WI38 (cell line): ENCODE measurements around the gene WDR53.
"Not testable (repeated sequence)": the region's sequence is repeated elsewhere in the genome, so short reads cannot be mapped to it uniquely, and the experiment has no call there.

Experiments used
- H3K4me3 ChIP-seq: 2 replicates; pipeline ENCODE4 v1.5.1; 2011; ENCODE audit warnings: low read depth, mild to moderate bottlenecking, control low read depth, low read length
- CTCF ChIP-seq: IDR thresholded peaks from 2 replicates; pipeline ENCODE4 v1.5.1; 2012; ENCODE audit warnings: low read depth, mild to moderate bottlenecking, control low read depth, low read length

Gene WDR53

GRCh38 chr3:196517162-196517800 is 51.1 kb downstream of the WDR53 start:
- TF ChIP-seq CTCF: no peak
- H3K4me3 ChIP-seq: no peak overlapping the region

- no peak within 1 kb of the TSS for H3K4me3 ChIP-seq
- TF ChIP-seq CTCF: no peak
These were observed 53.3 kb downstream of the WDR53 start, which contains the start of gene SMCO1 for GRCh38 chr3:196514913-196515621. Gene SMCO1 (minus strand): TSS chr3:196515346. CDS start chr3:196515209, 137 bp downstream.

- no peak overlapping the region for H3K4me3 ChIP-seq
- no peak for TF ChIP-seq CTCF
These were observed 54.0 kb downstream of the WDR53 start for GRCh38 chr3:196514350-196514716.

GRCh38 chr3:196513697-196514349 is 54.5 kb downstream of the WDR53 start:
- H3K4me3 ChIP-seq: no peak overlapping the region
- no peak for TF ChIP-seq CTCF

GRCh38 chr3:196511646-196512425 is 56.5 kb downstream of the WDR53 start:
- not testable (repeated sequence) for H3K4me3 ChIP-seq

GRCh38 chr3:196511108-196511507 is 57.2 kb downstream of the WDR53 start:
- H3K4me3 ChIP-seq: not testable (repeated sequence)

- H3K4me3 ChIP-seq: no peak overlapping the region
- TF ChIP-seq CTCF: no peak
These were observed 61.7 kb downstream of the WDR53 start for GRCh38 chr3:196506687-196507086.

- no peak overlapping the region for H3K4me3 ChIP-seq
- no peak for TF ChIP-seq CTCF
These were observed 63.8 kb downstream of the WDR53 start for GRCh38 chr3:196504556-196504955.
